Stomach (tissue), 9 donors: ENCODE measurements around the gene ATG4B. TPM values are rescaled to one million over a fixed set of nuclear protein-coding genes. Genes with fewer than 3 reads are reported as not detected.
A peak's percentile ranks its signal among the peaks of the same experiment; 100 is the strongest.

Source experiments
- DNase-seq, 2 donors: peaks; one replicate each; pipeline versions ENCODE4 v3.0.0 to v3.0.0-alpha.2; 2013 to 2019
- H3K27ac ChIP-seq, 5 donors: fragments of 200-600 bp in 4 of 5; sonication (generic) in 4 of 5; one replicate each; pipeline ENCODE4 v1.5.1; 2013 to 2019; ENCODE audit warnings: mild to moderate bottlenecking in 1 of 5, moderate library complexity in 1 of 5
- H3K27me3 ChIP-seq, 3 donors: fragments of 200-600 bp; sonication (generic); one replicate each; pipeline ENCODE4 v1.5.1; 2017 to 2019; ENCODE audit warnings: mixed run types in 1 of 3
- H3K36me3 ChIP-seq, 4 donors: fragments of 200-600 bp; sonication (generic); 1 replicate in 3 of 4; 2 replicates in 1 of 4; pipeline ENCODE4 v1.5.1; 2016 to 2019
- H3K4me1 ChIP-seq, 4 donors: fragments of 200-600 bp; sonication (generic); one replicate each; pipeline ENCODE4 v1.5.1; 2016 to 2019
- H3K4me3 ChIP-seq, 4 donors: fragments of 200-600 bp; sonication (generic) in 3 of 4; one replicate each; pipeline ENCODE4 v1.5.1; 2016 to 2019; ENCODE audit warnings: mild to moderate bottlenecking in 1 of 4
- H3K9me3 ChIP-seq, 4 donors: fragments of 200-600 bp; sonication (generic); one replicate each; pipeline ENCODE4 v1.5.1; 2016 to 2019
- CTCF ChIP-seq, 7 experiments: fragments of 450-650 bp in 4 of 7; fragments of 200-600 bp in 3 of 7; sonication (generic) in 3 of 7; IDR thresholded peaks; one replicate each; pipeline ENCODE4 v1.5.1; 2016 to 2019; ENCODE audit warnings: antibody characterized with exemption in 7 of 7, control low read depth in 2 of 7, mild to moderate bottlenecking in 1 of 7
- EP300 ChIP-seq: sonication (generic); formaldehyde crosslinking; IDR thresholded peaks from one replicate; pipeline ENCODE4 v1.6.1; 2017; ENCODE audit warnings: antibody characterized with exemption
- POLR2A ChIP-seq, 4 donors: fragments of 450-650 bp; IDR thresholded peaks; one replicate each; pipeline ENCODE4 v1.6.1; 2016; ENCODE audit warnings: antibody characterized with exemption in 4 of 4, control low read depth in 2 of 4, mild to moderate bottlenecking in 1 of 4, moderate library complexity in 1 of 4
- POLR2AphosphoS5 ChIP-seq, 3 donors: sonication (generic); formaldehyde crosslinking; IDR thresholded peaks; one replicate each; pipeline ENCODE4 v1.6.1; 2016; ENCODE audit warnings: antibody characterized with exemption in 3 of 3
- WGBS, 5 donors: extraction: QIAGEN DNeasy Blood & Tissue Kit in 3 of 5; methylation state at CpG; one replicate each; pipeline versions ENCODE4 v1.1.5 to v1.1.7; 2013 to 2018; 5-methylcytosine and 5-hydroxymethylcytosine counted together
- intact Hi-C: fragments of 100-400 bp; cut with DNase I; formaldehyde crosslinking; loops from one replicate; pipeline ENCODE4 v1.15.1; 2023; ENCODE audit warnings: low total_unique reads
- polyA plus RNA-seq, 3 donors: library from polyadenylated mRNA; stranded (reverse); fragments of 200-250 nt; gene quantifications; one replicate each; pipeline ENCODE4 v1.2.3, GENCODE V29; 2013
- total RNA-seq, 5 donors: library from RNA; depleted of rRNA; stranded (reverse); fragments of >200 nt; gene quantifications; one replicate each; pipeline versions ENCODE4 v1.1.0 to v1.2.3, GENCODE V29; 2014 to 2016
- donor health status: healthy with polysubstance abuse.
- donor health status: Bipolar disorder and iron deficiency.
- donor health status: healthy.

Gene ATG4B
- total and polyA plus RNA-seq, 8 donors: 31.5 to 162 (median 61.2) TPM

- DNase-seq: no peak
- intact Hi-C loops: no loop called here
- Histone ChIP-seq H3K9me3 (no peaks in the 10 kb centered on the region), H3K36me3 (peaks cover 11 to 79% (median 70%) of the 10 kb centered on the region in 4 donors), H3K4me1 (peaks cover 7 to 21% (median 13%) of the 10 kb centered on the region in 4 donors), H3K27ac (peak overlapping the region in 3 of 5 donors; percentile 4 to 19 (median 12)), H3K4me3 (no peak overlapping the region), H3K27me3 (no peaks in the 10 kb centered on the region)
- TF ChIP-seq POLR2A (IDR thresholded peaks at IDR 0.05) (no peak), POLR2AphosphoS5 (IDR thresholded peaks at IDR 0.05) (peak in 1 of 3 donors; percentile 25)
- WGBS, 5 donors: 73 to 87% (median 85%) methylated on average over 14 of the region's 14 CpGs
Measured at GRCh38 chr2:241680827-241681599, 43.5 kb downstream of the ATG4B start.

DNA sequence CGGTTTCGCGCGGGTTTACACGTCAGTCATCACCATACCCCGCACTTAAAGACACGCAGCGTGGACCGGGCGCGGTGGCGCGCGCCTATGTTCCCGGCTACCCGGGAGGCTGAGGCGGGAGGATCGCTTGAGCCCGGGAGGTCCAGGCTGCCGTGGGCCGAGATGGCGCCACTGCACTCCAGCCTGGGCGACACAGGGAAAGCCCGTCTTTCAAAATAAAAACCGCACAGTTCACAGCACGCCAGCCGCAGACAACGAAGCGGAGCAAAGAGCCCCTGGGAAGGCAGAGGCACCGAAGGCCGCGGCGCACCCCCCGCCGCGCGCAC lies 48.8 kb downstream of the ATG4B start:
- no peaks in the 10 kb centered on the region for H3K9me3 ChIP-seq
- H3K36me3 ChIP-seq: peaks cover 10 to 43% (median 36%) of the 10 kb centered on the region in 4 donors
- WGBS, 5 donors: 0 to 1% (median 0%) methylated on average over 17 to 37 of the region's 37 CpGs
- peak overlapping the region; percentile 84 to 99 (median 96) for H3K4me3 ChIP-seq
- TF ChIP-seq EP300 (no peak), POLR2A (IDR thresholded peaks at IDR 0.05) (no peak), POLR2AphosphoS5 (IDR thresholded peaks at IDR 0.05) (no peak)
- H3K4me1 ChIP-seq: peaks cover 17 to 45% (median 39%) of the 10 kb centered on the region in 4 donors
- no peak for DNase-seq
- peak overlapping the region; percentile 80 to 96 (median 95) for H3K27ac ChIP-seq
- H3K27me3 ChIP-seq: no peaks in the 10 kb centered on the region
- intact Hi-C loops: no loop called here

GRCh38 chr2:241686650-241687425 lies 49.3 kb downstream of the ATG4B start, which contains the start of gene DTYMK:
Gene DTYMK, minus strand, starts transcription at chr2:241686815. Its CDS starts 32 bp downstream, at chr2:241686783.
- peaks cover 10 to 43% (median 36%) of the 10 kb centered on the region in 4 donors for H3K36me3 ChIP-seq
- H3K9me3 ChIP-seq: no peaks in the 10 kb centered on the region
- intact Hi-C loops: no loop called here
- H3K4me1 ChIP-seq: peaks cover 17 to 43% (median 38%) of the 10 kb centered on the region in 4 donors
- no peaks in the 10 kb centered on the region for H3K27me3 ChIP-seq
- DNase-seq: peak; percentile 98 to 99
- H3K27ac ChIP-seq: peak within 1 kb of the TSS; percentile 91 to 96 (median 95)
- whole genome bisulfite sequencing, 5 donors: 0 to 1% (median 0%) methylated on average over 60 to 102 of the region's 102 CpGs
- H3K4me3 ChIP-seq: peak within 1 kb of the TSS; percentile 84 to 99 (median 96)
- TF ChIP-seq CTCF (IDR thresholded peaks at IDR 0.05) (no peak), POLR2AphosphoS5 (IDR thresholded peaks at IDR 0.05) (peak; percentile 92 to 99 (median 95)), POLR2A (IDR thresholded peaks at IDR 0.05) (no peak)

- Histone ChIP-seq H3K4me1 (peaks cover 17 to 43% (median 38%) of the 10 kb centered on the region in 4 donors), H3K4me3 (no peak overlapping the region), H3K27me3 (no peaks in the 10 kb centered on the region), H3K9me3 (no peaks in the 10 kb centered on the region), H3K36me3 (peaks cover 10 to 52% (median 42%) of the 10 kb centered on the region in 4 donors), H3K27ac (no peak overlapping the region)
- no peak for DNase-seq
- TF ChIP-seq POLR2AphosphoS5 (IDR thresholded peaks at IDR 0.05) (no peak), CTCF (IDR thresholded peaks at IDR 0.05) (no peak), EP300 (no peak), POLR2A (IDR thresholded peaks at IDR 0.05) (no peak)
- intact Hi-C loops: no loop called here
- 79 to 84% (median 83%) methylated on average over 10 of the region's 10 CpGs for WGBS, 5 donors
Measured at GRCh38 chr2:241689306-241689705, 51.8 kb downstream of the ATG4B start.

- WGBS, 5 donors: 53 to 88% (median 86%) methylated on average over 2 to 6 of the region's 6 CpGs
- no peak for DNase-seq
Measured at GRCh38 chr2:241690202-241690717, 52.8 kb downstream of the ATG4B start.

More at GRCh38 chr2:241690202-241690717, 52.8 kb downstream of the ATG4B start:
- H3K27me3 ChIP-seq: no peaks in the 10 kb centered on the region
- H3K4me1 ChIP-seq: peaks cover 17 to 40% (median 36%) of the 10 kb centered on the region in 4 donors
- H3K27ac ChIP-seq: no peak overlapping the region
- H3K36me3 ChIP-seq: peaks cover 10 to 56% (median 52%) of the 10 kb centered on the region in 4 donors
- no peak overlapping the region for H3K4me3 ChIP-seq
- no peaks in the 10 kb centered on the region for H3K9me3 ChIP-seq
- intact Hi-C loops: no loop called here
- TF ChIP-seq CTCF (IDR thresholded peaks at IDR 0.05) (no peak), POLR2A (IDR thresholded peaks at IDR 0.05) (no peak), EP300 (no peak), POLR2AphosphoS5 (IDR thresholded peaks at IDR 0.05) (no peak)
